Left hindlimb (tissue), 1 donor: ENCODE results near the gene SRPX.

Source experiments
- DNase-seq: peaks from one replicate; pipeline ENCODE4 v3.0.0-alpha.2; 2018

SRPX gene, protein sequence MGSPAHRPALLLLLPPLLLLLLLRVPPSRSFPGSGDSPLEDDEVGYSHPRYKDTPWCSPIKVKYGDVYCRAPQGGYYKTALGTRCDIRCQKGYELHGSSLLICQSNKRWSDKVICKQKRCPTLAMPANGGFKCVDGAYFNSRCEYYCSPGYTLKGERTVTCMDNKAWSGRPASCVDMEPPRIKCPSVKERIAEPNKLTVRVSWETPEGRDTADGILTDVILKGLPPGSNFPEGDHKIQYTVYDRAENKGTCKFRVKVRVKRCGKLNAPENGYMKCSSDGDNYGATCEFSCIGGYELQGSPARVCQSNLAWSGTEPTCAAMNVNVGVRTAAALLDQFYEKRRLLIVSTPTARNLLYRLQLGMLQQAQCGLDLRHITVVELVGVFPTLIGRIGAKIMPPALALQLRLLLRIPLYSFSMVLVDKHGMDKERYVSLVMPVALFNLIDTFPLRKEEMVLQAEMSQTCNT

DNA sequence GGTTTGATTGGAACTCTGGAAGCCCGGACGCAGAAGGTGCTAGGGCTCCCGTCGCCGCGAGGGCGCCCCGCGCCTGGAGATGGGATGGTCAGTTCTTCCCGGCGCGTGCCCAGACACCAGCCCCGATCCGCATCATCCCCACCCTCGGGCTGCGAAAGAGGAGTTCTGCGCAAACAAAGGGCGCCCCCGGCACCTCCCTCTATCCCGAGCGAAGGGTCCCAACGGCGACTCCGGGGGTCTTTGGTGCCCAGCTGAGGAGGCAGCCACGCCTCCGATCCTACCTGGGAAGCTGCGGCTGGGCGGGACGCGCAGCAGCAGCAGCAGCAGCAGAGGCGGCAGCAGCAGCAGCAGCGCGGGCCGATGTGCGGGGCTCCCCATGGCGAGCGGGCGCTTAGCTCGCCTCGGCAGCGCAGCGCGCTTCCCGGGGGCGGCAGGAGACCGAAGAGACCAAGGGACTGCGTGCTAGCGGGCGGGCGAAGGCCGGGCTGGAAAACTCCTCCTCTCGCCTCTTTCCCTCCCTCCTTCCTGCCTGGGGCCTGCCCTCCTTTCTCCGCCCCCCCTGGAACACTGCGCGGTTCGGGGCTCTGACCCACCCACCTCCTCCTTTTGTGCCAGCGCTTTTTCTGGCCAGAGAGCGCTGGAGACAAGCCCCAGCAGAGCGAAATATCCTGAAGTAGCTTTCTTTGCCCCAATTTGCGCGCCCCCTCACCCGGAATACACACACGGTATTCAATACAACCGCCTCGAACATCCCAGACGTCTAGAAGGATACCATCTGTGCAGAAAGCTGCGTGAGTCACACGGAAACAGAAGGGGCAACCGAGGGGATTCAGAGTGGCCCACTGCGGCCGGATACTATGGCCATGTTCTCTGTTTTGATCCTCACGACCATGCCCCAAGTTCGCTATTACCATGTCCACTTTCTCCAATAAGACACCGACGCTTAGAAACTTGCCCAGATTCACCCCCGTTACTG is at the start of gene SRPX:
Gene SRPX (minus strand): TSS at position 457 of the 976 bp plus-strand sequence. CDS start 79 bp downstream, at position 378.
- peak; percentile 66 for DNase-seq

DNA sequence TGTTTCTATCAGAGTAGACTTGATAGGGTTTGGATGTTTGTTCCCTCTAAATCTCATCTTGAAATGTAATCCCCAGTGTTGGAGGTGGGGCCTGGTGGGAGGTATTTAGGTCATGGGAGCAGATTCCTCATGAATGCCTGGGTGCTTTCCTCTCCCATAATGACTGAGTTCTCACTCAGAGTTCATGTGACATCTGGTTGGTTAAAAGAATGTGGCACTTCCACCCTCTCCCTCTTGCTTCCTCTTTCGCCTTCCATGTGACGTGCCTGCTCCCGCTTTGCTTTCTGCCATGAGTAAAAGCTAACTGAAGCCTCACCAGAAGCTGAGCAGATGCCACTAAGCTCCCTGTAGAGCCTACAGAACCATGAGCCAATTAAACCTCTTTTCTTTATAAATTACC is 47.3 kb upstream of the SRPX start:
- no peak for DNase-seq

- no peak for DNase-seq
Measured at GRCh38 chrX:38262715-38263620, 42.3 kb upstream of the SRPX start.

DNA sequence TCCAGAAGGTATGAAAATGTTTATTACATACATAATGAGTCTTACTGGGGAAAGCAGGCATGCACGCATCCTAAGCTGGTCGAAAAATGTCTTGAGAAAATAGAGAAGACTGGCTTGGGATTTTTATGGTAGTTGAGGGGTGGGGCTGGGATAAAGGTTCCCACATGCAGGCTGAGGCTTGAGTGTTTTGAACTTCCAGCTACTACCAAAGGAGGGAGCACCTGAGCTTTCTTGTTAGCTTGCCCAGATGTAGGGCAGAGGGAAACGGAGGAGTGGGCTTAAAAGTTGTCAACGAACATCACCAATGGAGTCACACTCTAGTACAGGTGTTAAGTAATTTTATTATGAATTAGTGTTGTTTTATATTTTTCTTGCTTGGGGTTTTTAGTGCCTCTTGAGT is 39.6 kb upstream of the SRPX start:
- no peak for DNase-seq

DNA sequence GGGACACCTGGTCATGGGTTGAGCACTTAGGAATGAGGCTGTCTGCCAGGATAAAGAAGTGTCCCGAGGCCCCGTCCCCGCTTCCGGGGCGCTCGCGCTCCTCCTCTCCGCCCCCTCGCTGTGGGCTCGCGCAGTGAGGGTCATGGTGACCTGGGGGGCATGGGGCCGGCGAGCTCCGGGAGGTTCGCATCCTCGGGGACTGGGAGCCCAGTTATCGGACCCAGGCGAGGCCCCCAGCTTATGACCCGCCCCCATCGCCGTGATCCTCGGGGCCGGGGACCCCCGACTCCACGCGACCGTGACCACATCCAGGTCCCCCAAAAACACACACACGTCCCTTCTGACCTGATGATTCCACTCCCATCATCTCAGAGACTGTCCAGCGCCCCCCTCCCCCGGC is 35.3 kb upstream of the SRPX start:
- DNase-seq, result no peak

DNA sequence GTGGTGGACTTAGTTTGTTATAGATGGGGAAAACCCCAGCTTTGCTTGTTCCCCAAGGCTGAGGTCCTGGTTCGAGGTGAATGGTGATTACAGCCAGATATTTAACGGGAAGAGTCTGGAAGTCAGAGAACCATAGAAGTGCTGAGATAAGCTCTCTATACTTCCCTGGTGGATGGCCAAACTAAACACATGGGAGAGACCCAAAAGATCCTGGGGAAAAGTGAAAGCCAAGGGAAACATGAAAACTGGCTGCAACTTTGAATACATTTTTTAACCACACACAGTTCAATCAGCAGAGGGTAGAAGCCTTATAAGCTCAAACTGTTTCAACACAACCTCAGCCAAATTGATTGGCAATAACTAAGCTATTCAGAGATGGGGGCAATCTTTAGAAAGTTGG is 29.3 kb upstream of the SRPX start:
- DNase-seq, result no peak

DNA sequence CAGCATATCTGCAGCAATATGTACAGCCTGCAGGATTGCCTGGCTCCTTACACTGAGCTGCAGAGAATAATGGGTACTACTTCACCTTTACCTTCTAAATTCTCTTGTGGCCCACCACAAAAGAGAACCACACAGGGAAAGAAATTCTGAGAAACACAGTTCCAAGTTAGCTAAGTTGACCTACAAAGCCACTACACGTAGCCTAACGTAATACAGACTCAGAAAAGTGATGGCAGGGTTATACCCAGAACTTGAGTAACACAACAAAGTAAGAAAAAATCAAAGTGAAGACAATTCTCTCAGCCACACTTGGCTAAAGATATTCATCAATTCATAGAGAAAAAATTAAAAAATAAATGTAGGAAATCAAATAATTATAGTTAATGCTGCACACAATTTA is 26.4 kb upstream of the SRPX start:
- no peak for DNase-seq

GRCh38 chrX:38240541-38240940 is 19.9 kb upstream of the SRPX start:
- DNase-seq, result no peak

DNA sequence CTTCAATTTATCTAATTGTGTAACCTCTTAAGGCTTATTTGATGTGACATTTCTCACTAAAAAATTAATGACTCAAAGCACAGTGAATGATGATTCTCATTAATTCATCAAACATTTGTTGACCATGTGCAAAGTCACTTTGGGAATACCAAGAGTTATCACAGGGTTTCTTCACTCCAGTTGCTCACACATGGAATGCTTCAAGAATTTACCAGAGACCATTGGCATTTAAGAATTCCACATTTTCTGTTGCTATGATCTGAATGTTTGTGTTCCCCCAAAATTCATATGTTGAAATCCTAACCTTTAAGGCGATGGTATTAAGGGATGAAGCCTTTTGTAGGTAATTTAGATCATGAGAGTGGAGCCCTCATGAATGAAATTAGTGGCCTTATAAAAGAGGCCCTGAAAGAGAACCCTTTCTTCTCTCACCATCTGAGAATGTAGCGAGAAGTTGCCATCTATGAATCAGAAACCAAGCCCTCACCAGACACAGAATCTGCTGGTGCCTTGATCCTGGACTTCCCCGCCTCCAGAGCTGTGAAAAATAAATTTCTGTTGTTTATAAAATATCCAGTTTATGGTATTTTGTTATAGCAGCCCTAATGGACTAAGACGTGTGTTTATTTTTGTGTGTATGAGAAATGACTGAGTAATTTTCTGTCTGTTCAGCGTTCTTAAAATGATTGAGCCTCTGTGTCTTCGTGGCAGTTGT is 16.4 kb upstream of the SRPX start:
- no peak for DNase-seq

DNA sequence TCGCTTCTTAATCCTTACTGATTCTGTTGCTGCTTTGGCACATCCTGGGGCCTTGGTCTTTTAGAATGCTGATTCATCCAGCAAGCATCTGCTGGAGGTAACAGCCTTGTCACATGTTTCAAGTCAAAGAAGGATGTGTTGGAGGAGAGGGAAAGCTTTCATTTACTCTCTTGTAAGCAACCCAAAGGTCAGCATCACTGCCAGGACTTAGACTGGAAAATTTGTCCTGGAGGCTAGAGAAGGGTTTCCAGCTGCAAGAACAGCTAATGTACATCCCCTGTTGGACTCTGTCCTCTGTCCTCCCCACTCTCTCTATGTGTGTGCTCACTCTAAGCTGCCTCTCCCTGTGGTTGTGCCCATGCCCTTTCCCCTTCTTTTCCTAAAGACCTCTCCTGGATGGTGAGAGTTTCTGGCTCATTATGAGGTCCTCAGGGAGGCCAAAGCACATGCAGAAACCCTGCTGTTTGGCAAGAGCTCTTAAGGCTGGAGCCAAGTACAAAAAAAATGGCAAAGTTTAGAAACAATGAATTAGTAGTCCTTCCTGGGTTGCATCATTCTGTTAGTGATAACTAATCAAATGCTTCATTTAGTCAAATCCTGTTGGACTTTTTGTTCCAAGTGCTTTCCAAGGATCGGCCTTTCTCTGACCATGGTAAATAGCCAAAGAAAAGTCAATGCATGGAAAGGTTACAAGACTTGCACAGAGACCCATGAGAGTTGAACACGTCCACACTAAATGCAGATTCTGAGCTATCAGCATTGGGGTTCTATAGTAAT is 13.4 kb upstream of the SRPX start:
- peak; percentile 48 for DNase-seq

DNA sequence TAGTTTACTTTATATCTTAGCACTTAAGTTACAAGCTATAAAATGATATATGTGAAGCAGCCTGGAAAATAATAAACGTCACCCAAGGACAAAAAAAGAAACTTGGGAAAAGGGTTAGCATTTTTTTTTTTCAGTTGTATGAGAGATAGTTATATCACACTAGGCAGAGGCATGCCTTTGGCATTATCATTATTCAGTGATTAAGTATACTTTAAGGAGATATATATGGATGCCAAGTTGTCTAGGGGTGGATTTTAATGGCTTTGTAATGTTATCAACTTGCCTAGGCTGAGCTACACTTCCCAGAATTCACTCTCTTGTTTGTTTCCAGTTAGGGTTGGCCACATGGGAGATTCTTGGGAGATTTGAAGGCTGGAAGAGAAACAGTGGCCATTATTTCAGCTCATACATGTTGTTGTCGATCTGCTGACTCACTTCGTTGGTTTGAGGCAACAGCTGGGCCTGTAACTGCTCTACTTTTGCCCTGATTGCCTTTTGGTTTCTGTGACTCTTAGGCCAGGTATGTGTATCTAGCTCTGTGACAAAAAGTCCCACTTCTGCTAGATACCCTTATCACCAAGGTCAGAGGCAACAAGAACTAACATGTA is 11.5 kb upstream of the SRPX start:
- DNase-seq, result no peak

DNA sequence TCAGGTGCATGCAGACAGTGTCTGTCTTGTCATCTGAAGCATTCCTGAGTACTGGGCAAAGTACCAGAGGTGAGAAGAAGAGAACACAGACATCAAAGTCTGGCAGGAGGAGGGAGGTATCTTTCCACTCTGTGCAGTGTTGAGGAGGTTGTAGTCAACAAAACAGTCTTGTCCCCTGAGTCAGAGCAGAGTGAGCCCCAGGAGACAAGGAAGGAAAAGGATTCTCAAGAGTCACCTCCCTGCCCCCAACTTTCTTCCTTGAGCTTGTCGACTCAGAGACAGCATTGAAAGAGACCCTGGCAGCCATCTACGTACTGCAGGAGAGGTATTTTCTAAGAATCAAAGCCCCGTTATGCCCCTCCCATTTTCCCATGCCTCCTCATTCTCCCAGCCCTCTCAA is 4.4 kb upstream of the SRPX start:
- DNase-seq, result no peak

- no peak for DNase-seq
Measured at GRCh38 chrX:38224160-38224559, 3.5 kb upstream of the SRPX start.

GRCh38 chrX:38221391-38221929 is 789 bp upstream of the SRPX start:
- no peak for DNase-seq

- DNase-seq, result peak; percentile 62
Measured at GRCh38 chrX:38220024-38220414, 652 bp downstream of the SRPX start.

- DNase-seq, result no peak
Measured at GRCh38 chrX:38216642-38217041, 4.0 kb downstream of the SRPX start.

DNA sequence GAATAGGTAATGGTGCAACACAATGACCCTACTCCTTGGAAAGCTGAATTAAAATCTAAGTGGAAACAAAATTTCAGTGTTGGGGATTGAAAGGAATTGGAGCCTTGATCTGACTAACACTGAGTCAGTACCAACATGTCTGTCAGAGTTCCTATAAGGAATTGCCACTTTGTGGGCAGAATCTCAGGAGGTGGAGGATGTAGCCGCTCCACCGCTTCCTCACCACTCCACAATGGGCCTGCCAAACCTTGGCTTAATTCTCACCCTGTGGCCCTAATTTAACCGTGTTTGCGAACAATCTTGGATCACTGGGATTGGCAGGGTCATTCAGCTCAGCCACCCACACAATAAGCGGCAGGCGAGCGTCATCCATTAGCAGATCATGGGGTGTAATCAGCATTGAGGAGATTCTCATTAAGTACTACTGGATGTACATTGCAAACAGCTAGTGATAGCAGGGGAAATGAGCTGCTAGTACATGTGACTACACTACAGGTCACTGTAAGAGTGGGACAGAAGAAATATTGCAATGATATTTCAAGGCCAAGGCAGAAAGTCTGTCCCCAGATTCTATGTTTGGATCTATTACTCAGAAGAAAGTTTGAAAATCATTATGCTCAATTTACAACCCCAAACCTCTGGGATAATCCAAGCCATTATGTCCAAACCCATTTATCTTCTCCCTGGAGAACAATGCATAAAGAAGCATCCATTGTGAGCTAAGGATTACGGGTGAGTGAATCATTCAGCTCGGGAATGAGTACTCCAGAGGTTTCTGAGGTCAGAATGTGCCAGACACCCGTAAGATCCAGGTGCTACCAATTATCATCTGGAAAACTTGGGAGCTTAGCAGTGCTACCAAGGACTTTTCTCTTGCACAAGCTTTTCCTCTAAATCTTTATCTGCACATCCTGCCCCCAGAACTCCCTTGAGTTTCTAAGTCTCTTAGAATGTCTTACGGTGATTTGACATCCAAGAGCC is 5.8 kb downstream of the SRPX start:
- DNase-seq, result no peak

- DNase-seq, result no peak
Measured at GRCh38 chrX:38214044-38214443, 6.6 kb downstream of the SRPX start.
